Spinal cord (tissue), 10 donors: ENCODE data around the gene POLR3H. TPM values are rescaled to one million over a fixed set of nuclear protein-coding genes. Genes with fewer than 3 reads are reported as not detected.

Experiments
- DNase-seq, 6 donors: peaks; one replicate each; pipeline versions ENCODE4 v3.0.0 to v3.0.0-alpha.2; 2013 to 2015; ENCODE audit warnings: low spot score in 6 of 6, low read depth in 4 of 6
- H3K27ac ChIP-seq: one replicate; pipeline ENCODE4 v1.5.1; 2013; ENCODE audit warnings: low read depth, low read length, control low read depth
- H3K27me3 ChIP-seq: one replicate; pipeline ENCODE4 v1.6.1; 2013; ENCODE audit warnings: low read length; ENCODE audit not compliant: control insufficient read depth, insufficient read depth
- H3K36me3 ChIP-seq: one replicate; pipeline ENCODE4 v1.6.1; 2013; ENCODE audit warnings: low read length; ENCODE audit not compliant: control insufficient read depth, insufficient read depth
- H3K4me1 ChIP-seq: one replicate; pipeline ENCODE4 v1.6.1; 2013; ENCODE audit warnings: low read length; ENCODE audit not compliant: control insufficient read depth, insufficient read depth
- H3K4me3 ChIP-seq: one replicate; pipeline ENCODE4 v1.5.1; 2013; ENCODE audit warnings: low read depth, low read length, control low read depth
- H3K9me3 ChIP-seq: one replicate; pipeline ENCODE4 v1.6.1; 2013; ENCODE audit warnings: low read length; ENCODE audit not compliant: control insufficient read depth, insufficient read depth
- WGBS: methylation state at CpG from one replicate; pipeline ENCODE4 v1.1.5; 2013; ENCODE audit warnings: missing lambda C conversion rate; ENCODE audit not compliant: insufficient coverage; 5-methylcytosine and 5-hydroxymethylcytosine counted together
- polyA plus RNA-seq, 2 donors: library from polyadenylated mRNA; unstranded; fragments of 120-200 nt; gene quantifications; one replicate each; pipeline ENCODE4 v1.2.1, GENCODE V29; 2013; ENCODE audit not compliant: insufficient read length in 2 of 2
- total RNA-seq, 2 donors: library from RNA; depleted of rRNA in 1 of 2; stranded (reverse); fragments of 120-200 nt in 1 of 2; fragments of >200 nt in 1 of 2; gene quantifications; one replicate each; pipeline versions ENCODE4 v1.2.3 to v1.2.4, GENCODE V29; 2013 to 2014
- donor health status: healthy.

Gene POLR3H
- total and polyA plus RNA-seq, 4 donors = 17.9 to 91.5 (median 57.9) TPM

DNA sequence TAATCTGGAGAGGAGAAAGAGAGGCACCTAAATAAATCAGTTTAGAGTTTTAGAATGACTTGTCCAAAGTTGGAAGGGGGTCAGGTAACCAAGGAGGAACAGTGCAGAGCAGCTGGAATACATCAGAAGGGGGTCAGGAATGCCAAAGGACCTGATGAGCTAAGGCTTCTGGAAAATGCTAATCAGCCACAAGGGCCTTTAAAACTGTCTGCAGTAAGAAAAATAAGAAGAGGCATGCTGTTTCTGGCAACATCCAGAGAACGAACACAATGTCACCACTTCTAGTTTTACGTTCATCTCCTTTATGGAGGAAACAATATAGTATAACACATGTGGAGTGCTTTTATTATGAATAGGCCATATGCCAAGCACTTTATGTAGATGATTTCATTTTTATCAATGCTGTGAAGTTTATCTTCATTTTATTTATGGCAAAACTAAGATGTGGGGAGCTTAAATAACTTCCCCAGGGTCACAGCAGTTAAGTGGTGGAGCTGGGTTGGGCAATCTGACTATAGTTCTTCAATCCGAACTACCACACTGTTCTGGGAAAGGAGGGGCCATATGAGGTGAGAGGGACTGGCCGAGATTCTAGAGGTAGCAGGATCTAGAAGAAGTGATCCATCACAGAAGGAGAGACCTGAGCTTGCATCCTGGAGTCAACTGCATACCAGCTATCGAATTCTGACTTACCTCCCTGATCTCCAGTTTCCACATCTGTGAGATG, 52.7 kb downstream of the POLR3H start:
- H3K4me1 ChIP-seq = peaks cover 26% of the 10 kb centered on the region
- no peak overlapping the region for H3K4me3 ChIP-seq
- H3K27ac ChIP-seq = peak overlapping the region; percentile 78
- H3K27me3 ChIP-seq = no peaks in the 10 kb centered on the region
- peak in 3 of 6 donors; percentile 59 to 85 (median 79) for DNase-seq
- H3K36me3 ChIP-seq = peaks cover 6% of the 10 kb centered on the region
- 50% methylated on average over 2 of the region's 5 CpGs for WGBS
- no peaks in the 10 kb centered on the region for H3K9me3 ChIP-seq

DNA sequence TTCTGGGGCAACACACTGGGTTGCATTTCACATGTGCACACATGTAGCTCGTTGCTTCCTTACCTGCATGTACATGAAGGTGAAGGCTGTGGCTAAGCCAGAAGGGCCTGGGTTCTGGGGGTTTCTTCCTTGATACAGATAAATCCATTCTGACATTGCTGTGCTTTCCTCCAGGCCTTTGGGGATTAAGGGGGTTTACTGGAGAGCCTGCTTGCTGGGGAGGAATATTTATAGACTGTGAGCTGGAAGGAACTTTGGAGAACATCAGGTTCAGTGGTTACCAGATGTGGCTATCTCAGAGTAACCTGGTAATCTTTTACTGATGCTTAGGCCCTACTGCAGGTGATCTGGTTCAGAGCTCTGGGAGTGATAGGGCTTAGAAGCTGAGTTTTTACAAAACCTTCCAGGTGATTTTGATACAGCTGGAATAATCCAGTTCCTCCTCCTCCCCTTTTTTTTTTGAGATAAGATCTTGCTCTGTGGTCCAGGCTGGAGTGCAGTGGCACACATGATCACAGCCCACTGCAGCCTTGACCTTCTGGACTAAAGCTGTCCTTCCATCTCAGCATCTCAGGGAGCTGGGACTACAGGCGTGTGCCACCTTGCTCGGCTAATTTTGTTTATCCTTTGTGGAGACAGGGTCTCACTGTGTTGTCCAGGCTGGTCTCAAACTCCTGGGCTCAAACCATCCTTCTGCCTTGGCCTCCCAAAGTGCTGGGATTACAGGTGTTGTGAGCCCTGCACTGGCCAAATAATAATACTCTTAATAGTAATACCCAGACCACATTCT, 55.5 kb downstream of the POLR3H start:
- 100% methylated on average over 2 of the region's 3 CpGs for WGBS

DNA sequence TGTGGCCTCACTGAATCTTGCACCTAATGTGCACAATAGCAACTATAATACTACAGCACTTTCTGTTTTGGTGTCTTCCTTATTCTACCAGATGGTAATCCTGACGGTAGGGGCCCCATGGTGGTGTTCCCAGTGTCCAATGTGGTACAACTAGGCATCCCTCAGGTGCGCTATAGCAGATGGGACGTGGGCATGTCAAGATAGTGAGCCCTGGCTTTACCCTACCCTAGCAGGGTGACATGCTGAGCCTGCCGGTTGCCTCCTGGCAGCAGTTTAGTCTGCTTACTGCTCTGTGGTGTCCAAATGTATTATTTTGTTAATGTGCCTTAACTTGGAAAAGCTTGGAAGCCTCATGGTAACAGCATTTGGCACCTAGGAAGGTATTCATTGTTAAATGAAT, 56.2 kb downstream of the POLR3H start:
- DNase-seq = peak in 1 of 6 donors; percentile 39
- Histone ChIP-seq H3K4me1 (peaks cover 33% of the 10 kb centered on the region), H3K27ac (peak overlapping the region; percentile 52), H3K4me3 (no peak overlapping the region), H3K36me3 (peaks cover 3% of the 10 kb centered on the region), H3K27me3 (no peaks in the 10 kb centered on the region), H3K9me3 (no peaks in the 10 kb centered on the region)
- WGBS = 58% methylated on average over 3 of the region's 4 CpGs

More for the DNA sequence above, 55.5 kb downstream of the POLR3H start:
- Histone ChIP-seq H3K36me3 (peaks cover 3% of the 10 kb centered on the region), H3K4me1 (peaks cover 32% of the 10 kb centered on the region), H3K27me3 (no peaks in the 10 kb centered on the region), H3K9me3 (no peaks in the 10 kb centered on the region), H3K4me3 (no peak overlapping the region), H3K27ac (peak overlapping the region; percentile 52)
- no peak for DNase-seq

DNA sequence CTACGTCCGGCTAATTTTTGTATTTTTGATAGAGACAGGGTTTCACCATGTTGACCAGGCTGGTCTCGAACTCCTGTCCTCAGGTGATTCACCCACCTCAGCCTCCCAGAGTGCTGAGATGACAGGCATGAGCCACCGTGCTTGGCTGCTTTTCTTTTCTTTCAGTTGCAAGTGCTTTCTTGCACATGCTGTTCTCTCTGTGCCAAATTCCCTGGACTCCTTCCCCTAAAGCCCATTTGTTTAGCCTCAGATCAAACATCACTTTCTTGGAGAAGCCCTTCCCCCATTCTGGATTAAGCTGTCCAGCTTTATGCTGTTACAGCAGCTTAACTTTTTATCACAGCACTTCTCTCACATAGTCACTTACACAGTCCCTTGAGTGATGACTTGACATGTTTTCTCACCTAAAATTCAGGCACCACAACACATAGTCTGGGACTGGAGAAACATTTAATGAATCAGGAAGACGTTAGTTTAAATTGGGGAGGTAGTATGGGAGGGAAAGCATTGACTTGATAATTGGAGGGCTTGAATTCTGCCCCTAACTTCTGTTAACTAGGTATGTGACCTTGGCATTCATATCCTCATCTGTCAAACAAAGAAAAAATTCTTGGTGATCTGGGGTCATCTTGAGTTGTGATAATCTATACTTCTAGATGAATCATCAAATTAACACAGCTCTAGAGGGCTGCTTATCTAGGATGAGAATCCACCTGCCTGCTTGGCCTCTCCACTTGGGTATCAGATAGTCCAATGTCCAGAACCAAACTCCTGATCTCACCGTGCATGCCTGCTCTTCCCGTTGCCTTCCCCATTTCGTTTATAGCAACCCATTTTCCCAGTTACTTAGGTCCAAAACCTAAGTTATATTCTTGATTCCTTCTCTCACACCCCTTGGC, 57.0 kb downstream of the POLR3H start:
- 69% methylated on average over 7 of the region's 8 CpGs for WGBS
- peak overlapping the region; percentile 42 for H3K27ac ChIP-seq

DNA sequence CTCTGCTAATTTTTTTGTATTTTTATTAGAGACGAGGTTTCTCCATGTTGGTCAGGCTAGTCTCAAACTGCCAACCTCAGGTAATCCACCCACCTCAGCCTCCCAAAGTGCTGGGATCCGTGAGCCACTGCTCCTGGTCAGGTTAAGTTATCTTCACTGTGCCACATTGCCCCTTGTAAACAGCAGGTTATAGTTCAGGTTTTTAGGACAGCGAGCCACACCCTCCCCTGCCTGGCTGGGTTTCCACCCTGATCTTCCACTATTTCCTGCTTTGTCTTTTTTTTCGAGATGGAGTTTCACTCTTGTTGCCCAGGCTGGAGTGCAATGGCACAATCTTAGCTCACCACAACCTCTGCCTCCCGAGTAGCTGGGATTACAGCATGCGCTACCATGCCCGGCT, 59.2 kb downstream of the POLR3H start:
- H3K4me1 ChIP-seq = peaks cover 55% of the 10 kb centered on the region
- peaks cover 3% of the 10 kb centered on the region for H3K36me3 ChIP-seq
- 85% methylated on average over 4 of the region's 7 CpGs for WGBS
- no peaks in the 10 kb centered on the region for H3K27me3 ChIP-seq
- DNase-seq = no peak
- H3K27ac ChIP-seq = no peak overlapping the region
- H3K9me3 ChIP-seq = no peaks in the 10 kb centered on the region
- H3K4me3 ChIP-seq = no peak overlapping the region

More for the DNA sequence above, 57.0 kb downstream of the POLR3H start:
- Histone ChIP-seq H3K36me3 (peaks cover 3% of the 10 kb centered on the region), H3K9me3 (no peaks in the 10 kb centered on the region), H3K27me3 (no peaks in the 10 kb centered on the region), H3K4me3 (no peak overlapping the region), H3K4me1 (peaks cover 38% of the 10 kb centered on the region)
- peak in 2 of 6 donors; percentile 31 to 65 for DNase-seq

DNA sequence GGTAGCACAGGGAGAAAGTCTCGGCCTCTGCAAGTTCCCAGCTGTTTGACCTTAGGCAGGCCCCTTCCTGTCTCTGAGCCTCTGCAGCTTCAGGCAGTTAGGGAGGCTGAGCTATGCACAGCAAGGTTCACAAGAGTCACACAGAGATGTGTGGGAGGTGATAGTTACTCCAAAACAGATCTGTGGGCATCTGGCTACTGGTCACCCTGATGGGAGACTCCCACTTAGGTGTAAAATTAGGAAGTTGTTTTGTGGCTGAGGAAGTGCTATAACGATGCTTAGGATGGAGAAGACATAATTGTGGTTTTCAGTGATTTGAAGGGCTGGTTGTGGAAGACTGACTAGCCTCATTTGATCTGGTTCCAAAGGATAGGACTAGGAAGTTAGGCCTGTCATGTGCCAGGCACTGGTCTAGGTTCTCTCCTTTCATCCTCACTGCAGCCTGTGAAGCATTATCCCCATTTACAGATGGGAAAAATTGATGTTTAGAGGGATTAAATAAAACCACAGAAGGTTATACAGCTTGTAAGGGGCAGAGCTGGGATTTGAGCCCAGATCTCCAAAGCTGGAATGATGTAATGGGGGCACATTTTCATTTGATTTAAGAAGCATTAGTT, 61.8 kb downstream of the POLR3H start:
- Histone ChIP-seq H3K4me3 (no peak overlapping the region), H3K27ac (peak overlapping the region; percentile 96), H3K36me3 (peaks cover 7% of the 10 kb centered on the region), H3K9me3 (no peaks in the 10 kb centered on the region), H3K4me1 (peaks cover 66% of the 10 kb centered on the region), H3K27me3 (no peaks in the 10 kb centered on the region)
- no peak for DNase-seq
- WGBS = 39% methylated on average over 2 of the region's 2 CpGs

DNA sequence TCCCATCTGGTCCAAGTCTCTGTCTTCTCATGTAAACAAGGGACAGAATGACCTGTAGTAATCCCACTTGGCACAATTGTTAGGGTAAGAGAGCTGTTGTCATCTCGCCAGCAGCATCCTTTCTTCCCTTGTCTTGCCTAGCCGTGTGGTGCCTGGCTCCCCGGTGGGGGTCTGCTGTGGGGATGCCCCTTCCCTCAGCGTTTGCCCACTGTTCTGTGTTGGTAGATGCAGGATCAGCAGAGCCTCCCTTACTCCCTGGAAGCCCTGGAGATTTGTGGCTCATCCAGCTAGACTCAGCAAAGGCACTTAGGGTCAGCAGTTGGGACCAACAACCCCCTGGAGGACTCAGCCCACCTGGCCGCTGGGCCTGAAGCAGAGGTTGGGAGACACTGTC, 62.3 kb downstream of the POLR3H start:
- H3K27me3 ChIP-seq = no peaks in the 10 kb centered on the region
- 71% methylated on average over 1 of the region's 5 CpGs for WGBS
- peak in 2 of 6 donors; percentile 42 to 50 for DNase-seq
- H3K4me1 ChIP-seq = peaks cover 67% of the 10 kb centered on the region
- no peak overlapping the region for H3K4me3 ChIP-seq
- H3K36me3 ChIP-seq = peaks cover 7% of the 10 kb centered on the region
- peak overlapping the region; percentile 96 for H3K27ac ChIP-seq
- H3K9me3 ChIP-seq = no peaks in the 10 kb centered on the region

DNA sequence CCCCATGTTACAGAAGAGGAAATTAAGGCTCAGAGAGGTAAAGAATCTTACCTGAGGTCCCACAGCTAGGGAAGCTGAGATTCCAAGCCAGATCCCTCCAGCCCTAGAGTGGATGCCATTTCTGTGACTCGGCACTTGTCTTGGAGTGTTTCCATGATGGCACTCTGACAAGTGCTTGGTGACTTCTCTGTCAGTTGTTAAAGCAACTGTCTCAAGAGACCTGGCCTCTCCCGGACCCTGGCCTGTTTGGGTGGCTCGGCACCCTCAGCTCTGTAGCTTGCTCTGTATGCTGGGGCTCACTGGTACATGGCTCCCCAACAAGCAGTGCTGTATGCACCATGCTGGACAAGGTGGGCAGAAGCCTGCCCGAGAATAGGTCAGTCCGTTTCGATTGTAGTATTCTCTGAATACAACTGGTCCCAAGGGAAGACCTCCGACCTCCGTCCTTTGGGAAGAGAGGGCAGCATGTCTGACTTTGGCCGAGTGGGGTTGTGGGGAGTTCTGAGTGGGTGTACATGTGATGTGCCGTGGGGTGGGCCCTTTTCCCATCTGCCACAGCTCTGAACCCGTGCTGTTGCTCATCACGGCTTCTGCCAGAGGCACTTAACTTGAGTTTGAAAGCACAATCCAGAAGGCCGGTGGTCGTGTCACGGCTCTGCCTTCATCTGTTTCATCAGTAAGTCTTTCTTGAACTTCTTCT, 63.0 kb downstream of the POLR3H start:
- H3K27ac ChIP-seq = peak overlapping the region; percentile 96
- no peaks in the 10 kb centered on the region for H3K9me3 ChIP-seq
- peaks cover 61% of the 10 kb centered on the region for H3K4me1 ChIP-seq
- H3K27me3 ChIP-seq = no peaks in the 10 kb centered on the region
- DNase-seq = peak in 3 of 6 donors; percentile 39 to 76 (median 44)
- WGBS = 53% methylated on average over 15 of the region's 15 CpGs
- no peak overlapping the region for H3K4me3 ChIP-seq
- H3K36me3 ChIP-seq = peaks cover 7% of the 10 kb centered on the region
